NCI-H510A (cell line): ENCODE data around the gene CYP2E1.
"Not testable (repeated sequence)": the region's sequence is repeated elsewhere in the genome, so short reads cannot be mapped to it uniquely, and the experiment has no call there.

Experiments
- DNase-seq: peaks from one replicate; lab custom pipeline; 2025; lab: John Stamatoyannopoulos, UW

Gene CYP2E1

DNA sequence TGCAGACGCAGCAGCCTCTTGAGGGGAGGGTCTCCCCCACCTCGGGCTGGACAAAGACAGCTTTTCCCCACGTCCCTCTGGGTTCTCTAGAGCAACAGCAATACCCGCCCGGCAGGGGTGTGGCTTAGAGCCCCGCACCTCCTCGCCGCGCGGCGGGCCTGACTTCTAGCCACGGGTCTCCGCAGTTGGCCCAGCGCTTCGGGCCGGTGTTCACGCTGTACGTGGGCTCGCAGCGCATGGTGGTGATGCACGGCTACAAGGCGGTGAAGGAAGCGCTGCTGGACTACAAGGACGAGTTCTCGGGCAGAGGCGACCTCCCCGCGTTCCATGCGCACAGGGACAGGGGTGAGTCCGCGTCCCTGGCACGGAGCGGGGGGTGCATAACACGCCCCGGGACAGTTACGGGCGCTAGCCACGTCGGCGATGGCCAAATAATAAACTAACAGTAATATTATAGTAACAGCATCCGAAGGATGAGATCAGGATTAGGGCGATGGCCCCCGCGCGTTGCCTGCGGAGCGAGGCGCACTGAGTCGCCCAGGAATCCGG lies 1.2 kb downstream of the CYP2E1 start:
- no peak for DNase-seq

DNA sequence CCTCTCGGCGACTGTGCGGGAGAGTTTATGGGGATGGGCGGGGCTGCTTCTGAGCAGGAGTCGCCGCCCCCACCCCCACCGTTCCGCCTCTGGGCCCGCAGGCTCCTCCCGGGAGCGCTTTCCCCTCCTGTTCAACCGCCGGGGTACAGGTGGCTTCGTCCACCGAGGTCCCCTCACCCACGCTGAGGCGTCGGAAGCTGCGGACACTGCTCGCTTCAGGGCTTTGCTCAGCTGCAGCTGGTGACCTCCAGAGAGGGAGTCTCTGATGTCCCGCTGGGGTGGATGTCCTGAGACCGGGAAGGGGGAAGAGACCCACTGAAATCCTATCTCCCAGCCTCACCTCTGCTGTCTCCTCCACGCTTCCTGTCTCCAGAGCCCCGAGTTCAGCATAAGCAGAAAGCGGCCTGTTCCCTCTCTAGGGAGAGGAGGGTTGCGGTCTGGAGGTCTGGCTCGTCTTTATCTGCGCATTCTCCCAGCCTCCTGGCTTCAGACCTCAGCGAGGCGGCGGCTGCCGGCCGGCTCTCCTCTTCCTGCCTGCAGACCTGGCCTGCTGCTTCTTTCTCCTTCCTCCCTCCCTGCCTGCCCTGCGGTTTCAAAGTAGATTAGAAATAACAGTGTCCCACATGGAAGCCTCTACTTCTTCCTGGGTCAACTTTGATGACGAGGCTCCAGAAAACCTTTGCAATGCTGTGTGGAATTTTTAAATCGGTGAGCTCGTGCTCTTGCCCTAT lies 1.8 kb downstream of the CYP2E1 start:
- DNase-seq, result no peak

DNA sequence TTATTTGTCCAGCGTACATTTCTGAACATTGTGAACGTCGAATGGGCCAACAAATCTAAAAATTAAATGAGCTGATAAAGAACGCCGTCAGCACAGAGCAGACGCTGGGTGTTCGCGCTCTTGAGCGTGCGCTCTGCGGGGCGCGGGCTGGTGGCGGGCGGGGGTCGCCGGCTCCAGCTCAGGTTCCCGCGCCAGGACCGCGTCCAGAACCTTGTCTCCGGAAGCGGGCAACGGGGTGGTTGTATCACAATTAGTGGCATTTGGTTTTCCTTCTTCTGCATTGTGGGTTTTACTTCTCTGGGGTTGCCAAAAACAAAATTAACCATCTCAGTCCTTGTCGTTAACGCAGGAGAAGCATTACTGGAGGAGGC lies 2.4 kb downstream of the CYP2E1 start:
- DNase-seq, result no peak

DNA sequence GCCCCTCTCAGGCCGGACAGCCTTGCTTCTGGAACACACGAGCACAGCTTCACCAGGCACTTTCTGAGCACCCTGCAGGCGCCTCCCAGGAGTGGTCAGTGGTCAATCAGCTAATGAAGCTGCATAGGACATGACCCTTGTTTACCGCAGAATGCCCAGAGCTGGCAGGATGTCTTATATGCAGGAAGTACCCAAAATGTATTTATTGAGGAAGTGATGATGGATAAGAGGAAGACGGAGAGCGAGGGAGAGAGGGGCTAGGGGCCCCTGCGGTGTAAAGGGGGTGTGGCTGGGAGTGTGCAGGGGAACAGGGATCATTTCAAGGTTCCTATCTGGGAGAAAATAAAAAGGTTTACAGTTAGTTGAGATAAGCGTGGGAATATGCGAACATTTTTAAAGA lies 3.3 kb downstream of the CYP2E1 start:
- no peak for DNase-seq

DNA sequence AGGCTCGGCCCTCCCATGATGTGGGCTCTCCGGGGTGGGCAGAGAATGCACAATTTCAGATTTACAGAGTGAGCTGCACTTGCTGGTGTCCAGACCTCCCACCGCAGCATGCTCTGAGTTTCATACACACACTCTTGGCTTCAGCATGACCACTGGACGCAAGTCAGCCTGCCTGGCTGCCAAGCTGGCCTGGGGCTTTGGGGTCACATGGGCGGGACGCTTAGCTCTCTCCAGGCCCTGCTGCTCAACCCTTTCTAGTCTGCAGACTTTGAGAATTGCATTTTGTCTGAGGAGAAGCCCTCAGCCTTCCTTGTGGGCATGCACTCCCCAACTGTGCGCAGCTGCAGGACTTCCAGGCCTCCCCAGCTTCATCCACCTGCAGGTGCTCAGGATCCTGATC lies 5.7 kb downstream of the CYP2E1 start:
- DNase-seq, result no peak

DNA sequence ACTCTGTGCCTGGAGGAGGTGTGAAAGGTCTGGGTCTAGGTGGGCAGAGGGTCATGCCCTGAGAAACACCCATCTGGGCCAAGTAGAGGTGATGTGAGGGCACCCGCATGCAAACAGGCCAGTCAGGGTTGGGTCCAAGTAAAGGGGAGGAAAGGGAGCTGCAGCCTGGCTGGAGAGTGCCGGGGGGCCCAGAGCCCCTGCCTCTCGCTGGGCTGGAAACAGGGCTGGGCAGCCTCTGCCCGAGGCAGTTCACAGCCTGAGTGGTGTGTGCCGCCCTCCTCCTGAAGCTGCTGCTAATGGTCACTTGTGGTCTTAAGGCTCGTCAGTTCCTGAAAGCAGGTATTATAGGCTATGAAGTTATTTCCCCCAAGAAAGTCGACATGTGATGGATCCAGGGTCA lies 7.3 kb downstream of the CYP2E1 start:
- no peak for DNase-seq

DNA sequence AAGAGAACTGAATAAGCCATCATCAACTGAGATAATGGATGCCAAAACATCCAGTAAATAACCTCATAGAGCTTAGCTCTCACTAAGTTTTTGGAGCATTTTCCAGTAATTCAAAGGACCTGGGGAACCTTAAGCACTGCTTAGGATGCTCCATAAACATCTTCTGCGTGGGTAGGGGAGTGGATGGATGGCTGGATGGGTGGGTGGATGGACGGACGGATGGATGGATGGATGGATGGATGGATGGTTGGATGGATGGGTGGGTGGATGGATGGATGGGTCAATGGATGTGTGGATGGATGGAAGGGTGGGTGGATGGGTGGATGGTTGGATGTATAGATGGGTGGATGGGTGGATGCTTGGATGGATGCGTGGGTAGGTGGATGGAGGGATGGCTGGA lies 9.0 kb downstream of the CYP2E1 start:
- DNase-seq, result no peak

DNA sequence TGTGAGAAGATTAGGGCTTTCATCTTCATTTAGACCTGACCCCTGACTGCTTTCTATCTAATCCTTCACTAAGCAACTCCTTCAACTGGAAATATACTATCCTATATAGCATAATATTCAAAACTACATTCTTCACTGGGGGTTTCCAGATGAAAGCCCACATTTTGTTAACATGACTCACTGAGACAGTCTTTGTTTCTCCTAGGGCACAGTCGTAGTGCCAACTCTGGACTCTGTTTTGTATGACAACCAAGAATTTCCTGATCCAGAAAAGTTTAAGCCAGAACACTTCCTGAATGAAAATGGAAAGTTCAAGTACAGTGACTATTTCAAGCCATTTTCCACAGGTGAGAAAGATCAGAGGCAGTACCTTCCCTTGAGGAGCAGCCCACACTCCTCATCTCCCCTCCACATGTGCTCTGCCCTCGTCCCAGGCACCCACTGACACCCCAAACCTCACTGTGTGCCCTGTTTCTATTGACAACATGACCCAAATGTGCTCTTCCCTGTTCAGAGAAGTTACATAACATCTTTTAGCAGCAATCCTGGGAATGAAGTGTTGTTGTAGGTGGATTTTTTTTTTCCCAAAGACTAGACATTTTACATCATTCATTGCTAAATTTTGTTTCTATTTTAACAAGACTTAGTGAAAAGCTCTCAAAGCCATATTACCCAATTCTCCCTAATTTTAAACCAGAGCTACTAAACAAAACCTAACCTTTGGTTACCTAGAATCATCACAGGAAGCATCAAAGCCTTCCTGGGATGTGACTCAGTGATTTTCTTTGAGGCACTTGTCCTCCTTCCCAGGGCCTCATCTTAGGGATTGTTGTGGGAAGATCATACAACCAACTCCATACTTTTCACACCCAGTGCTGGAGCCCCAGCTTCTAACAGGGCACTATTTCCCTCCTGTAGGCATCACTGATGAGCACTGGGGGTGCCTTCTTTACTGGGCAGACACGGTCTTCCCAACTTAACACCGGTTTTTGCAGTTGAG lies 10.7 kb downstream of the CYP2E1 start:
- DNase-seq, result no peak

DNA sequence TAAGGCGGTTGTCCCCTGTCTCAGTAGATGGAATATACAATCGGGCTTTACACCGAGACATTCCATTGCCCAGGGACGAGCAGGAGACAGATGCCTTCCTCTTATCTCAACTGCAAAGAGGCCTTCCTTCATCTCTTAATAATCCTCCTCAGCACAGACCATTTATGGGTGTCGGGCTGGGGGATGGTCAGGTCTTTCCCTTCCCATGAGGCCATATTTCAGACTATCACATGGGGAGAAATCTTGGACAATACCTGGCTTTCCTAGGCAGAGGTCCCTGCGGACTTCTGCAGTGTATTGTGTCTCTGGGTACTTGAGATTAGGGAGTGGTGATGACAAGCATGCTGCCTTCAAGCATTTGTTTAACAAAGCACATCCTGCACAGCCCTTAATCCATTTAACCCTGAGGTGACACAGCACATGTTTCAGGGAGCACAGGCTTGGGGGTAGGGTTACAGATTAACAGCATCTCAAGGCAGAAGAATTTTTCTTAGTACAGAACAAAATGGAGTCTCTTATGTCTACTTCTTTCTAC lies 14.3 kb downstream of the CYP2E1 start:
- not testable (repeated sequence) for DNase-seq

DNA sequence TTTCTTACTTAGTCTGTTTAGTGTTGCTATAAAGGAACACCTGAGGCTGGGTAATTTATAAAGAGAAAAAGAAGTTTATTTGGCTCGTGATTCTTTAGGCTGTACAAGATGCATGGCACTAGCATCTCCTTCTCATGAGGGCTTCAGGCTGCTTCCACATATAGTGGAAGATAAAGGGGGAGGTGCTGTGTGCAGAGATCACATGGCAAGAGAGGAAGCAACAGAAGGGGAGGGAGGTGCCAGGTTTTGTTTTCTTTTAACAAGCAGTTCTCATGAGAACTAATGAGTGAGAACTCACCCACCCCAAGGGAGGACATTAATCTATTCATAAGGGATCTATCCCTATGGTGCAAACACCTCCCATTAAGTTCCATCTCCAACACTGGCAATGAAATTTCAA lies 17.3 kb downstream of the CYP2E1 start:
- no peak for DNase-seq

DNA sequence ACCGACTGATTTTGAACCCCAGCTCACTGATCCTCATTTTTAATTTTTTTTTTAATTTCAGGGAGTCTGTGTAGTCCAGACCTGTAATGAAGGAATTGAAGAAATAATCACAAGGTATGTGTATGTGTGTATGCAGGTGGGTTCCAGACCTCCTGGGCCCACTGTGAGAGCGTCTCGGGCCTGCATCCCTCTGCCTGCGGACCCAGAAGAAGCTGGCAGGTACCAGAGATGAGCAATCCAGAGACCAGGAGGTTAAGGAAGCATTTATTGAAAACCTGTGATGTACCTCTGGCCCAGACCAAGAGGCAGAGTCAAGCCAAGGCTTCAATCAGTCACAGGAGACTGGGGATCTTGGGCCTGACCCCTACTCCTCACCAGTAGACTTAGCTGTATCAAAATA lies 27.4 kb downstream of the CYP2E1 start:
- DNase-seq, result no peak

DNA sequence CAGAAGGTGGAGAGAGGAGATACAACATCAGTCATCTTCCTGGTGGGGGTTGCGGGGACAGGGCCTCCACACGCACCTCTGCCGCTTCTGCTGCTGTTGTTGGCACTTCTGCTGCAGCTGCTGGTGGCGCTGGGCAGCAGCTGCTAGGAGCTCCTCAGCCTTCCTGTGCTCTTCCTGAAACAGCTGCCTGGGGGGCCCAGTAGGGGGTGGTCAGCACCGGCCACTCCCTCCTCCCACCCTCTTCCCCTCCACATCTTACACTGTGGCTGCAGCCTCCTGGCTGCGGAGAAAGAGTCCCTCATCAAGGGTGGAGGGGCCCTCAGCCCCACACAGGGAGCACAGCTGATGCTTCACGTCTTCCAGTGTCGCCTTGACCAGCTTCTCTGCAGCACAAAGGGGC lies 28.4 kb downstream of the CYP2E1 start:
- no peak for DNase-seq

DNA sequence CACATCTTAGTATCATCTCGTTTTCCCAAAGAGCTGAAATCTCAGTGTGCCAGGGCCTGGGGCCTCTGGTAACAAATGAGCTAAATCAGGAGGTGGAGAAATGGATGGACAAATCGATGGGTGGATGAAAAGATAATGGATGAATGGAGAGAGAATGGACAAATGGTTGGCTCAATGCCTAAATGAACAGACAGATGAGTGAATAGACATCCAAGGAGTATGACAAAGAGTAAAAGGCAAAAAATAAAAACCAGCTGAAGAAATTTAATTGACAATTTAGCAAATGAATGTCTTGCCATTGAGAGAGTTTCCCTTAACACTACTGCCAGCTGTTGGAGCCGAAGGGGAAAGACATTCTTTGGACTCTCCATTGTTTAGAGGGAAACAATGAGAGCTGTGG lies 30.2 kb downstream of the CYP2E1 start:
- DNase-seq, result no peak

DNA sequence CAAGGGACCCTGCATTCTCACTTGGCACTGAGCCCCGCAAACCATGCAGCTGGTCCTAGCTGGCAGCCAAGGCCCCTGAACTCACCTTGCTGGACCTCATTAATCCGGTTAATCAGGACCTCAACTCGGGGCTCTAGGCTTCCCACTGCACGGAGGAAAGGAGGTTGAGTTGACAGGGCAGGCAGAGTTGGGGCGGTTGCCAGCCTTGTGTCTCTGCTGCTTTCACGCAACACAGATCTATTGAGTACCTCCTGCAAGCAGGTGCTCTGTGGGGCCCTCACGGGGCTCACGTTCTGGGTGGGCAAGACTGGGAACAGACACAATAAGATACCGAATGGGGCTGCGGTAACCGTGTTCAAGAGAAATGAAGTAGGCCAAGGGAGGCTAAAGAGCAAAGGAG lies 32.1 kb downstream of the CYP2E1 start:
- DNase-seq, result no peak

DNA sequence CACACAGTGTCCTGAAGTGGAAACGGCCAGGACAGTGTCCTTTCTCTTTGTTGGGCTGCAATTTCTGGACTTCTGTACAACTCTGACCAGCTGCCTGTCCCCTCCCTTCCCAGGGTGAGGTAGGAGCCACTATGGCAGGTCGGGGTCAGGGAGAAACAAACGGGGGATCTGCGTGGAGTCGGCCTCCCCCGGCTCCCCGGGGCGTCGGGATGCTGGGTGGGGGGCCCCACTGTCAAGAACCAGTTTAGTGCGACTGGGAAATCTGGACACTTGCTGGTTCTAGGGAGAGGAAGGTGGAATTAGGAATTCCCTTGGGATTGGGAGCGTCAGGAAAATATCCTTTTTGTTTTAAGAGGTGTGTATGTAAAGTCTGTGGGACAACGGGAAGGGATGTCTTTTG lies 37.7 kb downstream of the CYP2E1 start:
- no peak for DNase-seq

DNA sequence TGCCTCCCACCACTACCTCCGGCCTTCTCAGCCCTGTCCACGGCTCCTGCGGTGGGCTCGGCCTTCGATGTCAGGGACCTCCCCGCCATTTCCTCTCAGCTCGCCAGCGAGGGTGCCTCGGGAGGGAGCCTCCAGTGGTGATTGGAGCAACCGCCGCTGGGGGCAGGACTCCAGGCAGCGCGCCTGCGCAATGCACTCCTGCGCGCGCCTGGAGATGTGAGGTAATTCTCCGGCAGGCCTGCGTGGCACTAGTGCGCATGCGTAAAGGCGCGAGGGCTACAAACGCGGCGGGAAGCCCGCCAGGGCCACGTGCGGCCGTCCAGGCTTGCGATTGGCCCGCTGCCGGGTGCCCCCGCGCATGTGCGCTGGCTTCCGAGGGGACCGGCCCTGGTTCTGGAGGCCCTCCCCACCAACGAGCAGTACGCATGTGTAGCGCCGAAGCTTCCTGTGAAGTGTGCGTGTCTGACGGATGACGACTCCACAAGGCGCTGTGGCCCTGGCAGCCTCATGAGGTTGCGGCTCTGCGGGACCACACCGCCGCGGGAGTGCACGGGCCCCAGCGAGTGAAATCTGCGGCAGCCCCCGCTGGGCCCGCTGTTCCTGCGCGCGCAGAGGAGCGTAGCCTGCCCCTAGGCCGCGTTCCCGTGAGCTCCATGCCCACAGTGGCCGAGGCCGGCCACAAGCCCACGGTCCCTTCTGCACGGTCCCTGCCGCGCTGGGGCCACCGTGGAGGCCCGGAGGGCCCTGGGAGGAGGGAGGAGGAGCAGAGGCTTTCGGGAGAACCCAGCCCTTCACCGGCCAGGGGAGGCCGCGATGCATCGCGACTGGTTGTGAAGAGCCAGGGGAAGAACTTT lies 38.5 kb downstream of the CYP2E1 start, which contains the start of gene SYCE1:
Gene SYCE1 (minus strand): TSS at position 143 of the 854 bp plus-strand sequence. CDS start 54 bp downstream, at position 89.
- DNase-seq, result no peak

DNA sequence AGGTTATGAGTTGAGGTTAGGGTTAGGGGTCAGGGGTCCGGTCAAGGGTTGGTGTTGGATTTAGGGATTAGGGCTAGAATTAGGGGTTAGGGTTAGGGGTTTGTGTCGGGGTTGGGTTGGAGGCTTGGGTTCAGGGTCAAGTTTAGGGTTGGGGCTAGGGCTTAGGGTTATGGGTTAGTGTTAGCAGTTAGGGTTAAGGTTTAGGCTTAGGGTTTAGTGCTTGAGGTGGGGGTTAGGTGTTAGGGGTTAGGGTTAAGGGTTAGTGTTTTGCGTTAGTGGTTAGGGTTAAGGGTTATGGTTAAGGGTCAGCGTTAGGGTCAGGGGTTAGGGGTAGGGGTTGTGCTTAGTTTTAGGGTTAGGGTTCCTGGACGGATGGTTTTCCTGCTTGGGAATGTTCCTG lies 40.0 kb downstream of the CYP2E1 start:
- no peak for DNase-seq

DNA sequence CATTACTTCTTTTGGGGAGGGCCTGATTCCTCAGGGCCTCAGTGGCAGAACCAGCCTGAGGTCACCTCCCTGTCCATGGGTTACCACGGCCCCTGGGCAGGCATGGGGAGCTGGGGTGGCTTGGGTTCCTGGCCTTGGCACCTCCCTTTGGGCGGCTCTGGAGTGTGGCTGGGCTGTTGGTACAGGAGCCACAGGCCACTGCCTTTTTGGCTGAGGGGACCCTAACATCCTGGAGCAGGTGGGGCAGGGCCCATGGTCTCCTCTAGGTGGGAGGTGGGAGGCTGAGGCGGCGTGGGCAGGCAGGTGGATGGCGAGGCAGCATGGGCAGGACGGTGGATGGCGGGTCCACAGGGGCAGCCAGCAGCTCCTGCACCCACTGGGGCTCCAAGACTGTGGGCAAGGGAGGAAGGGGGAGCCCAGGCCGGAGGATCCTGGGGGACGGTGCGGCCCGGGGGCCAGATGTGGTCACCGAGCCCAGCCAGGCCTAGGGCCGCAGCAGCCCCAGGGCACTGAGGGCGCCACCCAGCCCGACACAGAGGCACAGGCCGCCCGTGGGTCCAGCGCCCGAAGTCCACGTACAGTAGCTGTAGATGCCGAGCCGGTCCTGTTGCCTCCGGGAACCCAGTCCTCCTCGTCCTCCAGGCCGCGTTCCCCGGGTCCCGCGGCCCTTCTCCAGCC lies 40.6 kb downstream of the CYP2E1 start:
- no peak for DNase-seq

DNA sequence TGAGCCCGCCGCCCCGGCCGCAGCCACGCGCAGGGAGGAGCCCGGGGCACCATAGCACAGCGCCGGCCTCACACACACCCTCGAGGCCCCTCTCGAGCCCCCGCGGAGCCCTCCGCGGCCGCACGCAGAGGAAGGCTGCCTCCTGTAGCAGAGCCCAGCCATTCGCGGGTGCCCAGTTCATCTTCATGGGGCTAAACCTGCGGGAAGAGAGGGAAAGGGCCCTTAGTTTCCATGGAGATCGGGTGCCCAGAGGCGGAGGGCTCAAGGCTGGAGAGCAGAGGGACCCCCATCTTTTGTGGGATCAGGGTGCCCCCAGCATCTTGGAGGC lies 41.1 kb downstream of the CYP2E1 start:
- DNase-seq, result no peak

DNA sequence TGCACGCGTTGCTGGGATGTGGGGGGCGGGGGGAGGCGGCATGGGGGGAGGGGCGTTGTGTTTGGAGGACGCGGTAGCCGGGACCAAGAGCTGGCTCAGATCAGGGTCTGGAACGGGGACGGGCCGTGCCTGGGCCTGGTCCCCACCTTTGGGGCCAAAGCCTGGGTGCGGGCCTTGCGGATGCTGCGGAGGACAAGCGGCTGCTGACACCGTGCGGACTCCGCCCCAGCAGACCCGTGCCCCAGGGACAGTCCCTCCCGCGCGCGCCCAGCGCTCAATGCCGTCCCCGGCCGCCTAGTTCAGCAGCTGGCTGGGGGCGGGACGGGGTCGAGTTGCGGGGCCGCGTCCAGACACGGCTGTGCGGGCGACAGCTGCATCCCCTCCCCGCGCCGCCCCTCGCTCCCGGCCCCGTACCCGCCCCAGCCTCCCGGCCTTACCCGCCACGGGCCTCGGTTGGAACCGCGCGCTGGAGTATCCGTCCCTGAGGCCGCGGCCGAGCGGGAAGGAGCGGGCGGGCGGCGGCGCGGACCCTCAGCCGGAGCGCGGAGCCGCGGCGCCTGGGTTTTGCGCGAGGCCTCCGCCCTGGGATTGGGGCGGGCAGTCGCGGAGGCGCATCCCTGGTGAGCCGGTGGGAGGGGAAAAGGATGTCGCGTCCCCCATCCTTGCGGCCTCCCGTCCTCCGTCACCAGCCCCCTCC lies 41.8 kb downstream of the CYP2E1 start:
- not testable (repeated sequence) for DNase-seq

DNA sequence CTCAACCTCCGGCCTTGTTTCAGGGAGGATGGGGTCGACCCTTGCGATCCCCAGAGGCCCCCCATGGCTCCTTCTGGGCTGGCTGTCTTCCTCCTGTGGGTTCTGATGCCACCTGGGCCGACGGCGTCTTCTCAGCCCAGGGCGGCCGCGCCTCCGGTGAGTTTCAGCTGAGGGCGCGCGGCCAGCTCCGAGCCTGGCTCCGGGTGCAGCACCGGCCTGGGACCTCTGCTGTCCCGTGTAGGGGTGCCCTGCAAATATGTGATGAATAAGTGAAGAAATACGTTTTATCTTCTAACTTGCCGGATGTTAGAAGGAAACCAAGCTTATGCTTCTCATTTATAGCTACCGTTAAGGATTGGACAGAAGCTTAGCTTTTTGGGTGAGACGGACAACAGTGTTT lies 42.6 kb downstream of the CYP2E1 start:
- DNase-seq, result not testable (repeated sequence)
